OCI-LY1 (cell line): Measurements from ENCODE around the gene CARD10.

Source experiments
- EZH2 ChIP-seq: fragments of 200-600 bp; sonication (generic), shearing (Covaris generic); IDR thresholded peaks from 2 replicates; pipeline ENCODE4 v1.8.0; 2017; ENCODE audit warnings: borderline replicate concordance, mixed run types, mild to moderate bottlenecking, antibody characterized with exemption, low read length, moderate library complexity, mixed read lengths
- TF ChIP-seq, protein P1 (sequence below): fragments of 200-600 bp; sonication (generic), shearing (Covaris generic); IDR thresholded peaks from 2 replicates; pipeline ENCODE4 v1.5.1; 2017; ENCODE audit warnings: mild to moderate bottlenecking, antibody characterized with exemption, low read length, moderate library complexity, mixed read lengths

DNA sequence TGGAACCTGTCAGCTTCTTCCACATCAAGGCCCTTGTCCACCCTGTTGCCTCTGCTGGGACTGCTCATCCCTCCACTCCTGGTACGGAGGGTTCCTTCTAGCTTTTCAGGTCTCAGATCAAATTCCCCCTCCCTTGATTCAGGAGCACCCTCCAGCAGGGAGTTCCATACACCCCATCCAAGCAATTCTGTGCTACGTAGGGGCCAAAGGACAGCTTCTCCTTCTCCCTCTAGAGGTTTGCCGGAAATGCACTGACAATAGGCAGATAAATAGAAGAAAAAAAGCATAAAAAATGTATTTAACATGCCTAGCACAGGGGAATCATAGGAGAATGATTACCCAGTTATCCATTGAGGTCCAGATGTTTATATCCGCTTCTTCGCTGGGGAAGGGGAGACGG lies 3.3 kb upstream of the CARD10 start:
- no peak for TF ChIP-seq EZH2
- TF ChIP-seq, protein P1, sequence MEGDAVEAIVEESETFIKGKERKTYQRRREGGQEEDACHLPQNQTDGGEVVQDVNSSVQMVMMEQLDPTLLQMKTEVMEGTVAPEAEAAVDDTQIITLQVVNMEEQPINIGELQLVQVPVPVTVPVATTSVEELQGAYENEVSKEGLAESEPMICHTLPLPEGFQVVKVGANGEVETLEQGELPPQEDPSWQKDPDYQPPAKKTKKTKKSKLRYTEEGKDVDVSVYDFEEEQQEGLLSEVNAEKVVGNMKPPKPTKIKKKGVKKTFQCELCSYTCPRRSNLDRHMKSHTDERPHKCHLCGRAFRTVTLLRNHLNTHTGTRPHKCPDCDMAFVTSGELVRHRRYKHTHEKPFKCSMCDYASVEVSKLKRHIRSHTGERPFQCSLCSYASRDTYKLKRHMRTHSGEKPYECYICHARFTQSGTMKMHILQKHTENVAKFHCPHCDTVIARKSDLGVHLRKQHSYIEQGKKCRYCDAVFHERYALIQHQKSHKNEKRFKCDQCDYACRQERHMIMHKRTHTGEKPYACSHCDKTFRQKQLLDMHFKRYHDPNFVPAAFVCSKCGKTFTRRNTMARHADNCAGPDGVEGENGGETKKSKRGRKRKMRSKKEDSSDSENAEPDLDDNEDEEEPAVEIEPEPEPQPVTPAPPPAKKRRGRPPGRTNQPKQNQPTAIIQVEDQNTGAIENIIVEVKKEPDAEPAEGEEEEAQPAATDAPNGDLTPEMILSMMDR = no peak
